Activated naive CD4-positive, alpha-beta T cell treated with anti-CD3 and anti-CD28 coated beads, Interleukin-2, amount 10 ng/mL, durations not matched to agents 7 days and 5 days (primary cell): ENCODE measurements around the gene TBX6.
"Not testable (repeated sequence)": the region's sequence is repeated elsewhere in the genome, so short reads cannot be mapped to it uniquely, and the experiment has no call there.

Experiments
- CTCF ChIA-PET: fragments of 350-600 bp; sonication (Branson Sonifier 250); formaldehyde crosslinking; loops from one replicate; lab custom pipeline; 2021; ENCODE audit warnings: antibody characterized with exemption; lab: Charles Lee
- DNase-seq: peaks from one replicate; pipeline ENCODE4 v3.0.0-alpha.2; 2020
- H3K27ac Mint-ChIP-seq: one replicate; pipeline ENCODE4 v1.8.0; 2021; ENCODE audit warnings: mild to moderate bottlenecking, moderate library complexity, mixed read lengths
- H3K27me3 Mint-ChIP-seq: one replicate; pipeline ENCODE4 v1.8.0; 2021; ENCODE audit warnings: mild to moderate bottlenecking, mixed read lengths
- H3K36me3 Mint-ChIP-seq: one replicate; pipeline ENCODE4 v1.8.0; 2021; ENCODE audit warnings: mixed read lengths
- H3K4me1 Mint-ChIP-seq: one replicate; pipeline ENCODE4 v1.8.0; 2021; ENCODE audit warnings: mixed read lengths
- H3K4me3 Mint-ChIP-seq: one replicate; pipeline ENCODE4 v1.8.0; 2021; ENCODE audit warnings: mild to moderate bottlenecking, moderate library complexity, mixed read lengths
- H3K9me3 Mint-ChIP-seq: one replicate; pipeline ENCODE4 v1.8.0; 2021; ENCODE audit warnings: mixed read lengths

Gene TBX6

DNA sequence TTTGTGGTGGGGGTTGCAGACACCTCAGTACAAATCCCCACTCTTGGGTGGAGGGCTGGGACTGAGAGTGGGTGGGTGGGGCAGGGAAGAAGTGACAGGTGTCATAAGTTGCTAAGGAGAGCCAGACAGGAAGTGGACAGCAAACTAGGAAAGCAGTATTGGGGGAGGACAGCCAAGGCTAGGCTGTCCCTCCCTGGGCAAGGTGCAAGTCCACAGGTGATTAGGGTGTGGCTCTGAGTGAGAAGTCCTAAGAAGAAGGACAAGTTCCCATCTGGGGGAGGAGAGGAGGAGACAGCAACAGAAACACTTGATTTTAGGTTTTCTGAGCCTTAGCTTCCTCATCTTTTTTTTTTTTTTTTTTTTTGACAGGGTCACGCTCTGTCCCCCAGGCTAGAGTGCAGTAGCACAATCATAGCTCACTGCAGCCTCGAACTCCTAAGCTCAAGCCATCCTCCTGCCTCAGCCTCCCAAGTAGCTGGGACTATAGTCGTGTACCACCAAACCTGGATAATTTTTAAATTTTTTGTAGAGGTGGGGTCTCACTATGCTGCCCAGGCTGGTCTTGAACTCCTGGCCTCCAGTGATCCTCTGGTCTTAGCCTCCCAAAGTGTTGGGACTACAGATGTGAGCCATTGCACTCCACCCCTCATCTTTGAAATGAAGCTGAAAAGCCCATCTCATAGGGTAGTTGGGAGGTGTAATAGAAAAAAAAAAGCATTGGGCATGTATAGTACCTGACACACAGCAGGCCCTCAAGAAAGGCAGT is 28.8 kb upstream of the TBX6 start:
- H3K9me3 Mint-ChIP-seq, result no peaks in the 10 kb centered on the region
- H3K27ac Mint-ChIP-seq, result peak overlapping the region; percentile 80
- DNase-seq, result no peak
- peaks cover 29% of the 10 kb centered on the region for H3K36me3 Mint-ChIP-seq
- H3K4me1 Mint-ChIP-seq, result peaks cover 36% of the 10 kb centered on the region
- H3K27me3 Mint-ChIP-seq, result no peaks in the 10 kb centered on the region
- H3K4me3 Mint-ChIP-seq, result no peak overlapping the region
- CTCF ChIA-PET, result interaction anchor here (2.2 kb wide), 1 partner anchor 9 kb away, joined by 13 read pairs; no protein-coding TSS in a partner anchor

- H3K27ac Mint-ChIP-seq, result no peak overlapping the region
- CTCF ChIA-PET, result no interaction called here
- DNase-seq, result no peak
- no peak overlapping the region for H3K4me3 Mint-ChIP-seq
- H3K27me3 Mint-ChIP-seq, result no peaks in the 10 kb centered on the region
- H3K4me1 Mint-ChIP-seq, result peaks cover 47% of the 10 kb centered on the region
- peaks cover 29% of the 10 kb centered on the region for H3K36me3 Mint-ChIP-seq
- no peaks in the 10 kb centered on the region for H3K9me3 Mint-ChIP-seq
Measured at GRCh38 chr16:30119428-30119827, 27.7 kb upstream of the TBX6 start.

GRCh38 chr16:30117768-30118167 is 26.0 kb upstream of the TBX6 start:
- peaks cover 53% of the 10 kb centered on the region for H3K4me1 Mint-ChIP-seq
- CTCF ChIA-PET, result no interaction called here
- no peak overlapping the region for H3K27ac Mint-ChIP-seq
- DNase-seq, result no peak
- no peak overlapping the region for H3K4me3 Mint-ChIP-seq
- peaks cover 33% of the 10 kb centered on the region for H3K36me3 Mint-ChIP-seq
- no peaks in the 10 kb centered on the region for H3K27me3 Mint-ChIP-seq
- H3K9me3 Mint-ChIP-seq, result no peaks in the 10 kb centered on the region

DNA sequence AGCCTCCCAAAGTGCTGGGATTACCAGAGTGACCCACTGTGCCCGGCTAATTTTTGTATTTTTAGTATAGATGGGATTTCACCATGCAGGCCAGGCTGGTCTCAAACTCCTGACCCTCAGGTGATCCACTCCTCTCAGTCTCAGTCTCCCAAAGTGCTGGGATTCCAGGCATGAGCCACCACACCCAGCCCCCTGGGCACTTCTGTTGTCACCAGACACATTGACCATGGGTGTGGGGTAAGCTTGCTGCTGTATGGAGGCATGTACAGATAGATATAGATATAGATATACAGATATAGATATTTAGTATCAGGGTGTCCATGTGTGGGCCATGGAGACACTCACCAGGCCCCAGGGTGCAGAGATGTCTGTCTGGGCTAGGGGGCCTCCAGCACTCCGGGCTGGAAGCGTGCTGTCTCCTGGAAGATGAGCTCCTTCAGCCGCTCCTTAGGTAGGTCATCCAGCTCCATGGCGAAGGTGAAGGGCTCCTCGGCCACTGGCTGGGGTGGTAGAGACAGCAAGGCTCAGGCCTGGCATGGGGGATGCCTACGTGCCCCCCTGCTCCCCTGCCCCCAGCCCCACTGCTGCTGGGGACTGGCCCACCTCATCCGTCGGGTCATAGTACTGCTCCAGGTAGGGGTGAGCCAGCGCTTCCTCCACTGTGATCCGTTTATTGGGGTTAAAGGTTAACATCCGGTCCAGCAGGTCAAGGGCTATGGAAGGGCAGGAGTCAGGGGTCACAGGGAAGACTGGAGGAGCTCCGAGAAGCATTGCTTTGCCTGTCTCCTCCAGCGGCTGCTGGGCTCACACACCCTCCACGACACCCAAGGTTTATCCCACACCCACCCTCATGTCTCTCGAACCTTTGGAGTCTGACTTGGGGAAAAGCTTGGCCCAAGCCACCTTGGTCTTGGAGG is 24.8 kb upstream of the TBX6 start:
- peak overlapping the region; percentile 37 for H3K27ac Mint-ChIP-seq
- no peak overlapping the region for H3K4me3 Mint-ChIP-seq
- no peaks in the 10 kb centered on the region for H3K27me3 Mint-ChIP-seq
- H3K4me1 Mint-ChIP-seq, result peaks cover 45% of the 10 kb centered on the region
- CTCF ChIA-PET, result no interaction called here
- H3K36me3 Mint-ChIP-seq, result peaks cover 32% of the 10 kb centered on the region
- no peak for DNase-seq
- H3K9me3 Mint-ChIP-seq, result no peaks in the 10 kb centered on the region

DNA sequence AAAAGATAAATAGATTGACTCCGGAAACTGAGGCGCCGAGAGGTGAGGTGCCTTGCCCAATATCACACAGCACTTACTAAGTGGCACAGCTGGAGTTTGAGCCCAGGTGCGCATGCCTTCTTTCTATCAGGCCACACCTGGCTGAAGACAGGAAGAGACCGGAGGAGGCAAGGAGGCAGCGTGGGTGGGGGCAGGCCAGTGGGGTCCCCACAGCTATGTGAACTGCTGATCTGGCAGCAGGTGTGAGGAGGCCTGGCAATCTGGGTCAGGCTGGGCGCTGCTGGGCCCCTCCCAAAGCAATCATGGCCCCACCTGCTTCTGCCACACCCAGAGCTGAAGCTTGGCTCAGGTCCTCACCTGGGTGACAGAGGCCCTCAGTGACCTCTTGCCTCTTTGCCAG is 23.5 kb upstream of the TBX6 start:
- peaks cover 30% of the 10 kb centered on the region for H3K36me3 Mint-ChIP-seq
- H3K27ac Mint-ChIP-seq, result peak overlapping the region; percentile 69
- H3K4me3 Mint-ChIP-seq, result no peak overlapping the region
- H3K4me1 Mint-ChIP-seq, result peaks cover 32% of the 10 kb centered on the region
- peak; percentile 33 for DNase-seq
- CTCF ChIA-PET, result interaction anchor here (0.7 to 0.8 kb wide), 2 partner anchors 15 to 27 kb away, joined by 3 to 4 read pairs; no protein-coding TSS in a partner anchor
- H3K9me3 Mint-ChIP-seq, result no peaks in the 10 kb centered on the region
- H3K27me3 Mint-ChIP-seq, result no peaks in the 10 kb centered on the region

DNA sequence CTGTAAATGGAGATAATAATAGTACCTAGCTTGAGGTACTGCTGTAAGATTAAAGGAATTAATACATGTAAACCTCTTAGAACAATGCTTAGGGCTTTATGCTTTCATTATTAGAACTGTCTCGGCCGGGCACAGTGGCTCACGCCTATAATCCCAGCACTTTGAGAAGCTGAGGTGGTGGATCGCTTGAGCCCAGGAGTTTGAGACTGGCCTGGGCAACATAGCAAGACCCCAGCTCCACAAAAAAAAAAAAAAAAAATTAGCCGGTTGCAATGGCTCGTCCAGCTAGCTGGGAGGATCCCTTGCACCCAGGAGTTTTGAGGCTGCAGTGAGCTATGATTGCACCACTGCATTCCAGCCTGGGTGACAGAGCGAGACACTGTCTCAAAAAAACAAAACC is 23.1 kb upstream of the TBX6 start:
- not testable (repeated sequence) for H3K4me3 Mint-ChIP-seq, DNase-seq, H3K9me3 Mint-ChIP-seq, H3K27me3 Mint-ChIP-seq
- CTCF ChIA-PET, result interaction anchor here (0.7 to 1.6 kb wide), 3 partner anchors 15 to 28 kb away, joined by 3 to 10 read pairs (median 4); partner anchors contain the start of gene TBX6
- H3K27ac Mint-ChIP-seq, result peak overlapping the region; percentile 69
- peaks cover 26% of the 10 kb centered on the region for H3K36me3 Mint-ChIP-seq
- H3K4me1 Mint-ChIP-seq, result peaks cover 28% of the 10 kb centered on the region

- Mint-ChIP-seq H3K4me3 (no peak overlapping the region), H3K27ac (peak overlapping the region; percentile 69), H3K4me1 (peaks cover 24% of the 10 kb centered on the region), H3K9me3 (no peaks in the 10 kb centered on the region), H3K36me3 (peaks cover 23% of the 10 kb centered on the region), H3K27me3 (no peaks in the 10 kb centered on the region)
- DNase-seq, result no peak
- CTCF ChIA-PET, result interaction anchor here (0.6 to 3.9 kb wide), 3 partner anchors 12 to 22 kb away, joined by 3 to 22 read pairs (median 10); partner anchors contain the start of gene TBX6
Measured at GRCh38 chr16:30114411-30114810, 22.7 kb upstream of the TBX6 start.

- Mint-ChIP-seq H3K27me3 (no peaks in the 10 kb centered on the region), H3K4me1 (peaks cover 20% of the 10 kb centered on the region), H3K36me3 (peaks cover 19% of the 10 kb centered on the region), H3K9me3 (no peaks in the 10 kb centered on the region), H3K27ac (no peak overlapping the region), H3K4me3 (no peak overlapping the region)
- CTCF ChIA-PET, result interaction anchor here (0.6 to 3.9 kb wide), 3 partner anchors 11 to 22 kb away, joined by 3 to 22 read pairs (median 10); partner anchors contain the start of gene TBX6
- no peak for DNase-seq
Measured at GRCh38 chr16:30113711-30114333, 22.1 kb upstream of the TBX6 start.

DNA sequence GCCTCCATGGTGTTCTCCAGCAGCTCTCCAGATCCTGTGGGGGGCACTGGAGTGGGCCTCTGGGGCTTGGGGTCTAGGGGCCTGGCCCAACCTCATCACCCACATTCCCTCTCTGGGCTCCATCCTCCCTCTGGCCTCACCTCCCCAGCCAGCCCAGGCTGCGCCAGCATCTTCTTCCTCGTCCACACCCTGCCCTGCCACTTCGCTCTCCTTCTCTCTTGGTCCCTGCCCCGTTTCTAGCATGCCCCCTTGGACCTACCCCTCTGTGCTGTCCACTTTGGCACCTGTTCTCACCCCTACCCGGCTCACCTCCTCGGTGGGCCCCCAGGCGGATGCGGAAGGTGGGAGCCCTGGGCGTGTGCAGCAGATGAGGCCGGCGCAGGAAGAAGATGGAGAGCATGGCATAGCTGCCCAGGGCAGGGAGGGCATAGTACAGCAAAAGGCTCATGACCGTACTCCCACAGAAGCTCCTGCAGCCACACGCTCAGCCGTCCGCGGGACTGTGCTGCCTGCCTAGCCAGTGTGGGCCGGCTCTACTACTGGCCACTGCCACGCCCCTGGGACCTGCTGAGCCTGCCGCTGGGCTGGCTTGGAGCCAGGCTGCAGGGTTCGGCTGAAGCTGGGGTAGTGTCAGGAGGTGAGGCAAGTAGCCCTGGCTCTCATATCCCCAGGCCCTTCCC is 21.4 kb upstream of the TBX6 start, which contains the start of gene GDPD3:
TSS of gene GDPD3 (minus strand) at position 507 of the 680 bp plus-strand sequence. CDS start at position 448, 59 bp downstream.
- no peaks in the 10 kb centered on the region for H3K9me3 Mint-ChIP-seq
- peaks cover 17% of the 10 kb centered on the region for H3K36me3 Mint-ChIP-seq
- CTCF ChIA-PET, result interaction anchor here (0.6 to 3.9 kb wide), 11 partner anchors 8 to 254 kb away, joined by 3 to 22 read pairs (median 5); partner anchors contain the start of gene TBX6
- H3K4me1 Mint-ChIP-seq, result peaks cover 20% of the 10 kb centered on the region
- H3K4me3 Mint-ChIP-seq, result no peak within 1 kb of the TSS
- no peaks in the 10 kb centered on the region for H3K27me3 Mint-ChIP-seq
- no peak for DNase-seq
- no peak within 1 kb of the TSS for H3K27ac Mint-ChIP-seq

- no peak overlapping the region for H3K4me3 Mint-ChIP-seq
- H3K9me3 Mint-ChIP-seq, result no peaks in the 10 kb centered on the region
- H3K27ac Mint-ChIP-seq, result peak overlapping the region; percentile 39
- peaks cover 16% of the 10 kb centered on the region for H3K36me3 Mint-ChIP-seq
- H3K4me1 Mint-ChIP-seq, result peaks cover 20% of the 10 kb centered on the region
- CTCF ChIA-PET, result interaction anchor here (0.6 to 3.9 kb wide), 16 partner anchors 9 to 503 kb away, joined by 3 to 22 read pairs (median 4); partner anchors contain the start of genes TBX6 and ZNF771
- peak; percentile 72 for DNase-seq
- no peaks in the 10 kb centered on the region for H3K27me3 Mint-ChIP-seq
Measured at GRCh38 chr16:30112197-30113030, 20.7 kb upstream of the TBX6 start.

GRCh38 chr16:30110661-30111060 is 18.9 kb upstream of the TBX6 start:
- no peaks in the 10 kb centered on the region for H3K27me3 Mint-ChIP-seq
- DNase-seq, result no peak
- H3K4me3 Mint-ChIP-seq, result no peak overlapping the region
- H3K9me3 Mint-ChIP-seq, result no peaks in the 10 kb centered on the region
- peaks cover 20% of the 10 kb centered on the region for H3K36me3 Mint-ChIP-seq
- H3K27ac Mint-ChIP-seq, result no peak overlapping the region
- CTCF ChIA-PET, result interaction anchor here (0.6 to 3.9 kb wide), 4 partner anchors 8 to 30 kb away, joined by 3 to 22 read pairs (median 12); partner anchors contain the start of gene TBX6
- peaks cover 20% of the 10 kb centered on the region for H3K4me1 Mint-ChIP-seq

DNA sequence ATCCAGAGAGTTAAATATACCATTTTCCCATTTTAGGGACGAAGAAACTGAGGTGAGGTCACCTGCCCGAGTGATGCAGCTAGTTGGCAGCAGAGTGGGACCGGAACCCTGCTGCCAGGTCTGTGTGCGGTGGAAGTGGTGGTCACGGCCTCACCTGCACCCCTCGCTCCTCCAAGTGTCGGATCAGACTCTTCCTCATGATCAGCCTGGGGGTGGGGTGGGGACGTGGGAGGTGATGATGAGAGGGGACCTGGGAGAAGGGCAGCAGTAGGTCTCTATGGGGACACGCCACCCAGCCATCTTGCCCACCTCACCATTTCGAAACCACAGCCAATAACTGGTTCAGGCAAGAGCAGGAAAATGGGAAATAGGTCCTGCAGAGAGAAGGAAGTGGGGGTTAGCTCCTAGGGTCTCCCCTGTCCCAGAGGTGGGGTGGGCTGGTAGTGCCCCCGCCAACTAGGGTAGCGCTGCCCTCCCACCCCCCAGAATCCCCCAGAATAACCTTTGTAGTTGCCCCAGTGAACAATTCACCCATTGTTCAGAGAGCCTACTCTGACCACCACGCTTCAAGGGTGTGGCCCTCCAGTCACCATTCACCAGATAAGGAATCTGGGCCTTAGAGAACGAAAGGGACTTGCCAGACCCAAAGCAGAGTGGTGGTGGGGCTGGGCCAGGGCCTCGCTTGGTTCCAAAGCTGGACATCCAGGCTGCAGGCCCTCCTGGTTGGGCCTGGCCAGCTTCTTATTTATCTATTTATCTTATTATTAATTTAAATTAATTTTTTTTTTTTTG is 16.5 kb upstream of the TBX6 start:
- no peak for DNase-seq
- H3K27ac Mint-ChIP-seq, result no peak overlapping the region
- CTCF ChIA-PET, result interaction anchor here (0.6 to 1.2 kb wide), 2 partner anchors 16 to 63 kb away, joined by 3 to 5 read pairs; no protein-coding TSS in a partner anchor

More for the DNA sequence above, 16.5 kb upstream of the TBX6 start:
- peaks cover 37% of the 10 kb centered on the region for H3K36me3 Mint-ChIP-seq
- no peak overlapping the region for H3K4me3 Mint-ChIP-seq
- H3K4me1 Mint-ChIP-seq, result peaks cover 6% of the 10 kb centered on the region
- no peaks in the 10 kb centered on the region for H3K27me3 Mint-ChIP-seq
- H3K9me3 Mint-ChIP-seq, result no peaks in the 10 kb centered on the region
